Measurements from ENCODE around the gene KIRREL3.

DNA sequence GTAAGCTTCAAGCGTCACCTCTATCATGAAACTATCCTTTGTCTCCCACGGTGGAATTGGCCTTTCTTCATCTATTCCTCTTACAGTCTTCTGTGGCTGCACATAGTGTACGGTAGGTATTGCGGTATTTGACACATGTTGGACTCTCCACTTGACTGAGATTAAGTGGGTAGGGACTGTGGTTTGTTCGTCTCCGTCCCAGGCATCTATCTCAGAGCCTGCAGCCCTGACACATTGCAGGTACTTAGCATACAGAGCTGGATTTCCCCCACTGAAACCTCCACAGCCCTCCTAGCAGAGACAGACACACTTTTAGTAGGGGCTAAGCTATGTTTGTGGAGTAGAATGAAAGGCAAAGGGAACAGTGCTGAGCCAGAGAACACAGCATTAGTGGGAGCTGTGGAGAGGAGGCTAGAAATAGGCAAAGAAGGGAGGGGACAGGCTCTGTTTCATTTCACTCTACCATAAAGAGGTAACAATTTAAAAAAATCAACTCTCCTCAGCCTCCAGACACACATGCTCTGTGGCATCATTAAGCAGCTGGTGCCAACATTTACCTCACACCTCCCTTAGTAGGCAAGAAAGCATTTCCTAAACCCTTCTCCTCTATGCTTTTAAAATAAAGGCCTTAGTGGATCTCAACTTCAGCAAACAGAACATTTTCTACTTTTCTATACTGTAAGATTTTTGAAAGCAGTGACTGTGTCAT, 277.5 kb downstream of the KIRREL3 start:
- TF ChIP-seq EZH2 (IDR thresholded peaks at IDR 0.05), result no peak
- TF ChIP-seq FOXP2 (optimal IDR thresholded peaks at IDR 0.05; ENCODE audit: control extremely low read depth, extremely low read length, insufficient read depth), result no peak
- TF ChIP-seq POLR2AphosphoS5 (IDR thresholded peaks at IDR 0.05; ENCODE audit: borderline replicate concordance, low read depth, low read length), result no peak

Data from SK-N-MC (cell line).